GM21367 (cell line): ENCODE data around the gene KLRC4.
"Not testable (repeated sequence)": the region's sequence is repeated elsewhere in the genome, so short reads cannot be mapped to it uniquely, and the experiment has no call there.

Source experiments
- ATAC-seq: cut with Tn5 transposase; IDR thresholded peaks from one replicate; pipeline ENCODE4 v1.9.1; 2021; ENCODE audit not compliant: unreplicated experiment

KLRC4 gene

DNA sequence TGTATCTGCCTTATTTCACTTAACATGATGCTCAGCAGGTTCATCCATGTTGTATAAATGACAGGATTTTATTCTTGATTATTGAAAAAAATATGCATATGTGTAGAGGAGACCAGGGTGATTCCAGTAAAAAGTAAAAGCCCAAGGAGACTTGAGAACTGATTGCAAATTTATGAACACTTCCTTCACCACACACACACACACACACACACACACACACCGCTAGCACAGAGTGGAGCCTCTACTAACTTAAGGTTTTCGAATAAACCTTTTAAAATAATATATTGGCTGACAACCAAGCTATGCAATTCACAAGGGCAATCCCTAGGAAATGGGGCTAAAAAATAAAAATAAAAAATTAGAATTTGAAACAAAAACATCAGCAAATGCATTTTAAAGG lies 11.4 kb downstream of the KLRC4 start:
- ATAC-seq = no peak

DNA sequence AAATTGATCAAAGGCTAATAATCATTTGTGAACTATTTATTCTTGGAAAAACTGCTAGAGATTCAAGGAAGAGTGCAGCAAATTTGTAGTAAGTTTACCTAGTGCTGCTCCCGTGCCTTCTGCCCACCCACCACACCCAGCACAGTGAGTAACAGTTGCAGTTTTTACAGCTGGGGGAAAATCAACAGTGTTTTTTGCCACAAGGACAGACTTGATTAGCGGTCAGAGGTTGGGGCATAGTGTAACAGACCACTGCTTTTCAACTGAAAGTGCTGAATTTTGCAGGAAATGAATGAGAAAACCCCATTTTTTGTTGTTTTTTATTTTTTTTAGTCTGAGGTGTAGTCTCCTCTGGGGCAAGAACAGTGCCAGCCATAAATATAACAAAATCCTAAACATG lies 12.3 kb downstream of the KLRC4 start:
- ATAC-seq = no peak

DNA sequence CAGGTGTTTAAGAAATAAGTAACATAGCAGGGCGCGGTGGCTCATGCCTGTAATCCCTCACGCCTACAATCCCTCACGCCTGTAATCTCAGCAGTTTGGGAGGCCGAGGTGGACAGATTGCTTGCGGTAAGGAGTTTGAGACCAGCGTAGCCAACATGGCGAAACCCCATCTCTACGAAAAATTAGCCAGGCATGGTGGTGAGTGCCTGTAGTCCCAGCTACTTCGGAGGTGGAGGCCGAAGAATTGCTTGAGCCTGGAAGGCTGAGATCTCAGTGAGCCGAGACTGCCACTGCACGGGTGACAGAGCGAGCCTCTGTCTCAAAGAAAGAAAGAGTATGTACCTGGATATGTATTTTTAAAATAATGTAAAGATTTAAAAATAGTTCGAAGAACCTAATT lies 13.4 kb downstream of the KLRC4 start:
- not testable (repeated sequence) for ATAC-seq

DNA sequence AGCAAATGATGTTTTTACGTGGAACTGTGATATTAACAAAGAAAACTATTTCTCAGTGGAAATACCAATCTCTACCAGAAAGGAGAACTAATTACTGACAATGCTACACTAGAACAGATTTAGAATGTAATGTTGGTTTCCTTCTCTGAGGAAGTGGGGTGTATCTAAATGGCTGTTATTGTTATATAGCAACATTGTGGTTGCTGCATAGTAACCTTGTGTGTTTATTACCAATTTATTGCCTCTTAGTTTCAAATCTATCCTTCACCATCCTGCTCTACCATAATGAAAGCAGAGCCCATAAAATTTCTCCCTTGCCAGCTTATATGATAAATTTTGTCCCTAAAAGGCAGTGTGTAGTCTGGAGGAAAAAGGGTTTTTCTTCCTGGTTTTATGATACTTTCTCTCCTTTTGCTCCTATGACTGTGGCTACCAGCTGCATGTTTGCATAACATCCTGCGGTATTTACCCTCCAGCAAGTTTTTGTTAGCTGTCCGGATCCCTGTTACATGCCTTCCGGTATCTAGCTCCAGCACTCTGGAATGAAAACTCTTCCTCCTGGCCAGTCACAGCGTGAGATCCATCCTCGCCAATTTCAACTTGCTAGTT lies 14.1 kb downstream of the KLRC4 start:
- peak; percentile 87 for ATAC-seq

DNA sequence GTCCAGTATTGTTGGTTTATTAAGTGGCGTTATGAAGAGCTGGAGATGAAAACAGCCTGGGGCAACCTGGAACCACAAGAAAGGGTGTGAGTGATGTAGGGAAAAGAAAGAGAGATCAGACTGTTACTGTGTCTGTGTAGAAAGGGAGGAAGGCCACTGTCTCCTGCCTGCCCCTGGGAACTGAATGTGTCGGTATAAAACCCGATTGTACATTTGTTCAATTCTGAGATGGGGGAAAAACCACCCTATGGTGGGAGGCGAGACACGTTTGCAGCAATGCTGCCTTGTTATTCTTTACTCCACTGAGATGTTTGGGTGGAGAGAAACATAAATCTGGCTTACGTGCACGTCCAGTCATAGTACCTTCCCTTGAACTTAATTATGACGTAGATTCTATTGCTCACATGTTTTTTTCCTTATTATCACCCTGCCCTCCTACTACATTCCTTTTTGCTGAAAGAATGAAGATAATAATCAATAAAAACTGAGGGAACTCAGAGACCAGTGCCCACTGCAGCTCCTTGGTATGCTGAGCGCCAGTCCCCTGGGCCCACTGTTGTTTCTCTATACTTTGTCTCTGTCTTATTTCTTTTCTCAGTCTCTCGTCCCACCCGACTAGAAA lies 14.9 kb downstream of the KLRC4 start:
- ATAC-seq = not testable (repeated sequence)

DNA sequence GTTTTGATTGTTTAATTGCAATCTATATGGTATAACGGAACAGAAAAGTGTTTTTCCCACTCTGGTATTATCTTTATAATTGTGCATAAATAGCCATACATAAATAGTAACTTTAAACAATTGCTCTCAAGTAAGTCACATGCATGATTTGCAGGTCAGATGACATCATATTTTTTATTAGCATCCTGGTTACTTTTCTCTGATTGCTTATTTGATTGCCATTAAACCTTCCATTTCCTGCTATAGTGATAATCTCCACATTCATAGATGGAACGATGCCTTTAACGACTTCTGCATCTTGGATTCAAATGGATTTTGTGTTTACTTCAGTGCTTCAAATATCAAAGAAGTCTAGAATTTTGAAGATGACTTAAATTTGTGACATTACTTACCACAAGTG lies 16.3 kb downstream of the KLRC4 start:
- ATAC-seq = no peak

DNA sequence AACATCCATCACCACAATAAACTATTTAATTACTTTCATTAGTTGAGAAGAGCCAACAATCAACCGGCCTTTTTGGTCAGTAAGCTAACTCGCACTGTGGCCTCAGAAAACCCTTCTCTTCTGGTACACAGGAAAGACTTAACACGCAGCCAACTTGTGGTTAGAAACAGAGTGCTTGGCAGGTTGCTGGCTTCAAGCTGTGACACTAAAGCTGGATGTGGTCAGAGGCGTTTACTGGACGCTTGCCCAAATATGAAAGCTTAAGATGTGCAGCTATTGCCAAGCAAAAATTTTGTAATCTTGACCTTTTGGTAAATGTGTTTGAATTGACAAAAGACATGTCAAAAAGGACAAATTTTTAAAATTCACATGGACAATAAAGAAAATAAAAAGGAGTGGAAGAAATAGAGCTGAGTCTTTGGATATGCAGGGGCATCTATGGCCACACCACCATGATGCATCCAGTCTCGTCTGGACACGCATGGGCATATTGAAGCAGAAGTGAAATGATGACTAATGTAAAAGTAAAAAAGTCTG lies 17.1 kb downstream of the KLRC4 start:
- peak; percentile 59 for ATAC-seq

DNA sequence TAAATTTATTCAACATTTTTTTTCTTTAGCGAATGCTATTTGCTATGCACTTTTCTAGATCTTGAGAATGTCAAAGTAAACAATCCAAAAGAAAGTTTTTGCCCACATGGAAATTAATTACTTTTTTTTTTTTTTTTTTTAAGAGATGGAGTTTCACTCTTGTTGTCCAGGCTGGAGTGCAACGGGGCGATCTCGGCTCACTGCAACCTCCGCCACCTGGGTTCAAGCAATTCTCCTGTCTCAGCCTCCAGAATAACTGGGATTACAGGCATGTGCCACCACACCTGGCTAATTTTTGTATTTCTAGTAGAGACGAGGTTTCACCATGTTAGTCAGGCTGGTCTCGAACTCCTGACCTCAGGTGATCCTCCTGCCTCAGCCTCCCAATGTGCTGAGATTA lies 18.6 kb downstream of the KLRC4 start:
- ATAC-seq = not testable (repeated sequence)

DNA sequence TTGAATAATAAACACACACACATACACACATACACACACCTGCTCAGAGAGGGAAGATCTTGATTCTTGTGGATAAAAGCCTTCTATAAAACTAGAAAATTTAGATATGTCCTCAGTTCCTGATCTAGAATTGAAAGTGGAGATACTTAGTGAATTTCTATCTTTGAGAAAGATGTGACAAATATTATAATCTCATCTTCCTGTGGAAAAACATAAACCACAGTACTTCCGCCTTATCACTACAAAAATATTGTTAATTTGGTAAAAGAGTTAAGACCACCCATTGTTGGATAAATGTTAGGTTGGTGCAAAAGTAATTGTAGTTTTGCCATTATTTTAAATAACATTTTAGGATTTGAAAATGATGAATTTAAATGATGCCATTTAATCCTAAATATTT lies 19.7 kb downstream of the KLRC4 start, which contains the start of gene KLRK1:
KLRK1 (minus strand) TSS at position 138 of the 400 bp plus-strand sequence. CDS start 1,231 bp downstream, outside the sequence.
- ATAC-seq = no peak

DNA sequence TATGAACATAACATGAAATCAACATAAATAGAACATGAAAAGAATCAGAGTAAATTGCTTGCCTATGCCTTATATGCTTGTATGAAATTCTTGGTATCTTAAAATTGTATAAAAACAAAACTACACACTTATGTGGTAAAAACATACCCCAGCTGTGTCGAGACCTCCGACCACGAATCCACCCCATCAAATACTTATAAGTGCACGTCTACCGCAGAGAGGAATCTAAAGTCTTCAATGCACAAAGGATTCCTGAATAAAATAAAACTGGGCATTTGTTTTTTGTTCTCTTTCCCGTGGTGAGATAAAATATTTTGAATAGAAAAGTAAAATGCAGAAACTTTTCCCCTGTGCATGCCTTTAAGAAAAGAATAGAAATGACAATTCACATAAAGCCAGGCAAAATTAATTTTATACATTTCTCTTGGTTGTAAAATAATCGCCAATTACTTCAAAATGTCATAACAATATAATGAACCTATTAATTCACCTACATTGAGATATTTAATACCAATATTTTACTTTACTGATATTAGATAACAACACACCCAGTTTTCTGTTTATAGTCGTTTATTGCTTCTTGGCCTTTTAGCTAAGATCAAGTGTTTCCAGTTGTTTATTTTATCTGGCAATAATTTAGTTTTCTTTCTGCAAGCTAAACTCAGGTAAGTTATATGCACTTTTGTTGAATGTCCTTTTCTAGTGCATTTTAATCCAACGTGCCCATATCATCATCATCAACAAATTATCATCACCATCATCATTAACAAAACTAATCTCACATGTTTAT lies 20.7 kb downstream of the KLRC4 start:
- ATAC-seq = no peak

DNA sequence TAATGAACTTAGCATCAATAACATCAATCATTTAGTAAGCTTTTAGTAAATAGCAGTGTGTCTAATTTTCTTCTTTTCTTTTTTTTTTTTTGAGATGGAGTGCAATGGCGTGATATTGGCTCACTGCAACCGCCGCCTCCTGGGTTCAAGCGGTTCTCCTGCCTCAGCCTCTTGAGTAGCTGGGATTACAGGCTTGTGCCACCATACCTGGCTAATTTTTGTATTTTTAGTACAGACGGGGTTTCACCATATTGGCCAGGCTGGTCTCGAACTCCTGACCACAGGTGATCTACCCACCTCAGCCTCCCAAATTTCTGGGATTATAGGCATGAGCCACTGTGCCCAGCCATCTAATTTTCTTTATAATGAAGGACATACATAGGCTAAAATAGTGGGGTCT lies 22.1 kb downstream of the KLRC4 start:
- ATAC-seq = not testable (repeated sequence)

DNA sequence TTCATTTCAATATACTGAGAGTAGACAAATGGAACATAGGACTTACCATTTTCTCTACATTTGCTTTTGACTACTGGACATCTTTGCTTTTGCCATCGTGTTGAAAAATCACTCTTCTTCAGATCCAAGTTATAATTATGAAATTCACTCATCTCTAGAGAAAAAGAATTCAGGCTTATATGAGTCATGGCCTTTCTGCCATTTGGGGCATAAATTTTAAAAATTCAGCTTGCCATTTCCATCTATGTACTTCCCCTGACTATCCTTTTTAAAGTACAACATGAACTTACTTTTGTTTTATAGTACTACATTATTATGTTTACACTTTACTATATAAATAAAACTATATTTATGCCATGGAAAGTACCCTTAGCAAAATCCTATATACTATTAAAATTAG lies 22.7 kb downstream of the KLRC4 start:
- no peak for ATAC-seq

DNA sequence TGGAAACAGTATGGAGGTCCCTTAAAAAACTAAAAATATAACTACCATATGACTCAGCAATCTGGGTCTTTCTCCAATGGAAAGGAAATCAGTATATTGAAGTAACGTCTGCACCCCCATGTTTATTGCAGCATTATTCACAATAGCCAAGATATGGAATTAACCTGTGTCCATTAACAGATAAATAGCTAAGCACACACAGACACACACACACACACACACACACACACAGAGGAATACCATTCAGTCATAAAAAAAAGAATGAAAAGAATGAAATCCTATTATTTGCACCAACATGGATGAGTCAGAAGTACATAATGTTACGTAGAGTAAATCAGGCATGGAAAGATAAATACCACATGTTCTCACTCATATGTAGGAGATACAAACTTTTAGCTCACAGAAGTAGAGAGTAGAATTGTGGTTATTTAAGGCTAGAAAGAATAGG lies 24.4 kb downstream of the KLRC4 start:
- ATAC-seq = no peak

DNA sequence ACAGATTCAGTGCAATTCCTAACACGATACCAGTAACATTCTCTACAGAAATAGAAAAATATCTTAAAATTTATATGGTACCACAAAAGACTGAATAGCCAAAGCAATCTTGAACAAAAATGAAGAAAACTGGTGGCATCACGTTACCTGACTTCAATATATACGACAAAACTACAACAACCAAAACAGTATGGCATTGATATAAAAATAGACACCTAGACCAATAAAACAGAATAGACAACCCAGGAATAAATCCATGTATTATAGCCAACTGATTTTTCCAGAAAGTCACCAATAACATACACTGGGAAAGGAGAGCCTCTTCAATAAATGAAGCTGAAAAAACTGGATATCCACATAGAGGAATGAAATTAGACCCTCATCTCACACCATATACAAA lies 25.4 kb downstream of the KLRC4 start:
- ATAC-seq = no peak

DNA sequence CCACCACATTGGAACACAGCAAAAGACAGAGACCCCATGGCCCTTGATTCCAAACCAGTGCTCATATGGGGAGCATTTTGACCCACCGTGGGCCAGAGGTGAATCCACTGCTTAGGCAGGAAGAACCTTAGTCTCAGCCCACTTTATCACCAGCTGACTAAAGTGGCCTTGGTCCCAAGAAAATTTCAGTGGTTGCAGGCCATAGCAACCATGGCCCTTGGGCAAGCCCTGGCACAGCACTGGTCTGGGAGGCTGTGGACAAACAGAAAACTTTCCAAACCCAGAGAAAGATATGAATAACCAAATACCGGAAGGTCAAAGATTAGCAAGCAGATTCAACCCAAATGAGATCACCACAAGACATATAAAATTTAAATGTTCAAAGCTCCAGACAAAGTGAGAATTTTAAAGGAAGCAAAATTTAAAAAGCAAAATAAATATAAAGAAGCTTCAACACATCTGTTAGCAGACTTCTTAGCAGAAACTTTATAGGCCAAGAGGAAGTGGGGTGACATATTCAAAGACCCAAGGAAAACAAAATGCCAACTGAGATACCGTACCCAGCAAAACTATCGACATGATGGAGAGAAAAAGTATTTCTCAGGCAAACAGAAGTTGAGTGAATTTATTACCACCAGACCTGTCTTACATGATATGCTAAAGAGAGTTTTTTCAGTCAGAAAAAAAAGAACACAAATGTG lies 27.5 kb downstream of the KLRC4 start:
- ATAC-seq = no peak

DNA sequence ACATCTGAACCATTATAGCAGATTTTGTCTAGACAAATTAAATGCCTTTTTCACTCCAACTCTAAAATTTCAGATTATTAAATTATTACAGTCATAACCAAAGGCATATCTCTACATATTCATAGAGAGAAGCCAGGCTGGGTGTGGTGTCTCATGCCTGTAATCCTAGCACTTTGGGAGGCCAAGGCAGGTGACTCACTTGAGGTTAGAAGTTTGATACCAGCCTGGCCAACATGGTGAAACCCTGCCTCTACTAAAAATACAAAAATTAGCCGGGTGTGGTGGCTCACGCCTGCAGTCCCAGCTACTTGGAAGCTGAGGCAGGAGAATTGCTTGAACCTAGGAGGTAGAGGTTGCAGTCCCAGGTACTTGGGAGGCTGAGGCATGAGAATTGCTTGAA lies 30.8 kb downstream of the KLRC4 start:
- not testable (repeated sequence) for ATAC-seq

DNA sequence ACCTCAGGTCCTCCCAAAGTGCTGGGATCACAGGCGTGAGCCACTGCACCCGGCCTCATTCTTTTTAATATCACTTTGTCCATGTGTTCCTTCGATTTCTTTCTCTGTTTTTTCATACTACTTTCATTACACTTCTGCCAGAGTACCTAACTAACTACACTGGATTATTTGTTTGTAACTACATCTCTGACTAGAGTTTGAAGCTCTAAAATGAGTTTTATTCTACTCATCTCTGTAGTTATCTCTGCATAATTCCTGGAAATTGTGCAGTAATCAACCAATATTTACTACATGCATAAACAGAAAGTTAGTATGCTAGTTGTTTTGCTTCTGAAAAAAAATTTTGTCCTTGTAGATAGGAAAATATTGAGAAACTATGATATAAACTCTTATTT lies 34.9 kb downstream of the KLRC4 start:
- no peak for ATAC-seq

DNA sequence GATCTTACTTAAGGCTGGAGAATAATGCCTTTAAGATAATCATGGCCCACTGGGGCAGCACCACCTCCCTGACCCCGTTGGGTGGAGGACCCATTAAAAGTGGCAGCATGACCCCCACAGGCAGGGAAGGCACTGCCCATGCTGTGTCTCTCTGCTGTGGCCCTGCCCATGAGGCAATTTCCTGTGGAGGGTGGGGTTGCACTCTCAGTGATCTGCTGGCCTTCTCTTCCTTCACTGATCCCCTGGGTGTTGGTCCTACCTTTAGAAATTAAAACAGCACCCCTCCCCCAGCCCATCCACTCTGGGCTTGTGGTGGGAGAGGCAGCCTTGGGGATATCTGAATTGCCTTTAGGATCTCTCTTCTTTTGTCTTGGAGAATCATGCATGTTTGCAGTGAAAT lies 37.0 kb downstream of the KLRC4 start:
- ATAC-seq = no peak

DNA sequence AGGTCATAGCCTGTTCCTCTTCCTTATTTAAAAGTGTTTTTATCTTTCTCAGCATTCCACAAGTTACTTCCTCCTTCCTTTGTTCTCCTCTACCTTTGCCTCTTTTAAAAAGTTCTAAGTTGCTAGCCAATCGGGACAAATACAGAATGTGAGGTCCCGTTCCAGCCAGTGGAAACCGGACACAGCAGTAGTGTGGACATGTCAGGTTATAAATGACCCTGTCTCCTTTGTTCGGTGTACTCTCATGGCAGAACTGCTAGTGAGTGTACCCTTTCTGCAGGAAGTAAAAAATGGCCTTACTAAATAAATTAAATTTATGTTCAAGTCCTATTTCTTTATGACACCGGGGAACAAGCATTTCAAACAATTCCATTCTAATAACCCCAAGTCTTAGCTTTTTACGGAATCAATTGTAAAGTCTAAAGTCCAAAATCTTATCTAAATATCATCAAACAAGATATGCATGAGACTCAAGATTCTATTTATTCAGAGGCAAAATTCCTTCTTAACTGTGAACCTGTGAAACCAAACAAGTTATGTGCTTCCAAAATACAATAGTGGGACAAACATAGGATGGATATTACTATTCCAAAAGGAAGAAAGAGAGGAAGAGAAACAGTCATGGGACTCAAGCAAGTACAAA lies 37.5 kb downstream of the KLRC4 start:
- ATAC-seq = not testable (repeated sequence)

DNA sequence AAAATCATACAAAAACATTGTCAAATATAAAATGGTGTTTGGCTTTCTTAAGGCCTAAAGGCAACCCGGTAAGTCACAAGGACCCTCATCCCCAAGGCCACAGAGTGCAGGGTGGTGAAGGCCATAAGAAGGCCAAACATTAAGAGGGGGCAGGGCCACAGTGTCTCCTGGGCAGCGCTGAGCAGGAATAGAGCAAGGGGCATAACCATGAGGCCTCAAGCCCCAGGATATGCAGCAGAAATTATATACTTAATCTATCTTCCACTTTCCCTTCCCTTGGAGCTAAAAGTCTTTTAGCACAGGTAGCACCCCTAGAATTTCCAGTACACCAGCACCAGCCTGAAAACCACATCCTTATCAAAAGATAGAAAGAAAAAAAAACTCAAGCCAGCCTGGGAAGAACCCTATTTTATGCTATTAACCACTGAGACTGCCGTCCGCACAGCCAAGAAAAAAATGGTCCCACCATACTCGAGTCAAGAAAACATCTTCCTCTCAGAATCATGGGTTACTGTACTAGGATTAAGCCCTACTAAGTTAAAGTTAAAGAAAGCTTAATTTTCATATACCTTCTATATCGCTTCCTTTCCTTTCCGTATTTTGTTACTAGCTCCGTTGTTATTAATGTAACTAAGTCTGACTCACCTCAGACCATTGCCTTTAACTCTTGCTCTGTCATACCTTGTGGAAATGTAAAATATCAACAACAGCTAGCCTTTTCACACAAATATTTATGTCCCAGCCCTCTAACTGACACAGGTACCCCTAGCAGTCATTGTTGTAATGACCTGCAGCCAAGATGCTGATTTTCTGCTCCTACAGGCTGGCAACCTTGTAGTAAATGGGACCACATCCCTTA lies 39.8 kb downstream of the KLRC4 start:
- no peak for ATAC-seq
